Astrocyte (in vitro differentiated cells and primary cell): Measurements from ENCODE around the gene RBM27.

Source experiments
- CTCF ChIP-seq: IDR thresholded peaks from 2 replicates; pipeline ENCODE4 v1.5.1; 2011; ENCODE audit warnings: low read depth, mild to moderate bottlenecking, inconsistent platforms, low read length, moderate library complexity; ENCODE audit not compliant: insufficient read depth
- EZH2 ChIP-seq: IDR thresholded peaks from 2 replicates; pipeline ENCODE4 v1.6.1; 2012; ENCODE audit warnings: mild to moderate bottlenecking, low read length, inconsistent platforms; ENCODE audit not compliant: insufficient read depth

- TF ChIP-seq EZH2, result no peak
- TF ChIP-seq CTCF, result no peak
Observed at GRCh38 chr5:146219243-146219642, 15.8 kb downstream of the RBM27 start.
